A673 (cell line): Measurements from ENCODE around the gene ZFP69B.

Source experiments
- CTCF ChIP-seq: fragments of 300-800, 200-600 bp; sonication (generic); conservative IDR thresholded peaks from 2 replicates; pipeline ENCODE4 v1.5.1; 2017; ENCODE audit warnings: low read depth, mild to moderate bottlenecking, antibody characterized with exemption, low read length, moderate library complexity, mixed read lengths
- EZH2 ChIP-seq: fragments of 200-600 bp; sonication (generic); IDR thresholded peaks from 2 replicates; pipeline ENCODE4 v1.6.1; 2017; ENCODE audit warnings: borderline replicate concordance, low read depth, mild to moderate bottlenecking, mixed read lengths, antibody characterized with exemption, low read length; ENCODE audit not compliant: poor library complexity, severe bottlenecking

GRCh38 chr1:40411843-40412242, 38.4 kb upstream of the ZFP69B start:
- TF ChIP-seq CTCF (no peak), EZH2 (no peak)
